Urinary bladder (tissue), 4 donors: Measurements from ENCODE around the gene CRYAB. TPM values are rescaled to one million over a fixed set of nuclear protein-coding genes. Genes with fewer than 3 reads are reported as not detected.

ENCODE experiments used
- DNase-seq: peaks from one replicate; pipeline ENCODE4 v3.0.0-alpha.2; 2015; ENCODE audit errors: extremely low spot score
- H3K27ac ChIP-seq: one replicate; pipeline ENCODE4 v1.5.1; 2013; ENCODE audit warnings: low read depth, mild to moderate bottlenecking, moderate library complexity
- H3K36me3 ChIP-seq: one replicate; pipeline ENCODE4 v1.6.1; 2013; ENCODE audit warnings: mild to moderate bottlenecking, moderate library complexity; ENCODE audit not compliant: insufficient read depth
- H3K4me1 ChIP-seq: one replicate; pipeline ENCODE4 v1.6.1; 2013; ENCODE audit warnings: mild to moderate bottlenecking, moderate library complexity; ENCODE audit not compliant: insufficient read depth
- H3K4me3 ChIP-seq: one replicate; pipeline ENCODE4 v1.5.1; 2013; ENCODE audit warnings: low read depth, low read length
- WGBS: extraction: QIAGEN DNeasy Blood & Tissue Kit; methylation state at CpG from one replicate; pipeline ENCODE4 v1.1.7; 2013; 5-methylcytosine and 5-hydroxymethylcytosine counted together
- polyA plus RNA-seq: library from polyadenylated mRNA; stranded (reverse); fragments of 200-250 nt; gene quantifications from one replicate; pipeline ENCODE4 v1.2.3, GENCODE V29; 2013
- small RNA-seq: library from RNA; depleted of rRNA; stranded (forward); fragments of <200 nt; gene quantifications from one replicate; pipeline ENCODE3, GENCODE V24; 2014
- total RNA-seq: library from RNA; depleted of rRNA; stranded (reverse); fragments of >200 nt; gene quantifications from one replicate; pipeline ENCODE4 v1.2.3, GENCODE V29; 2014
- donor health status: healthy with polysubstance abuse.
- donor health status: healthy.

CRYAB gene
- total and polyA plus RNA-seq, 2 donors, result 21.3 to 231 TPM

DNA sequence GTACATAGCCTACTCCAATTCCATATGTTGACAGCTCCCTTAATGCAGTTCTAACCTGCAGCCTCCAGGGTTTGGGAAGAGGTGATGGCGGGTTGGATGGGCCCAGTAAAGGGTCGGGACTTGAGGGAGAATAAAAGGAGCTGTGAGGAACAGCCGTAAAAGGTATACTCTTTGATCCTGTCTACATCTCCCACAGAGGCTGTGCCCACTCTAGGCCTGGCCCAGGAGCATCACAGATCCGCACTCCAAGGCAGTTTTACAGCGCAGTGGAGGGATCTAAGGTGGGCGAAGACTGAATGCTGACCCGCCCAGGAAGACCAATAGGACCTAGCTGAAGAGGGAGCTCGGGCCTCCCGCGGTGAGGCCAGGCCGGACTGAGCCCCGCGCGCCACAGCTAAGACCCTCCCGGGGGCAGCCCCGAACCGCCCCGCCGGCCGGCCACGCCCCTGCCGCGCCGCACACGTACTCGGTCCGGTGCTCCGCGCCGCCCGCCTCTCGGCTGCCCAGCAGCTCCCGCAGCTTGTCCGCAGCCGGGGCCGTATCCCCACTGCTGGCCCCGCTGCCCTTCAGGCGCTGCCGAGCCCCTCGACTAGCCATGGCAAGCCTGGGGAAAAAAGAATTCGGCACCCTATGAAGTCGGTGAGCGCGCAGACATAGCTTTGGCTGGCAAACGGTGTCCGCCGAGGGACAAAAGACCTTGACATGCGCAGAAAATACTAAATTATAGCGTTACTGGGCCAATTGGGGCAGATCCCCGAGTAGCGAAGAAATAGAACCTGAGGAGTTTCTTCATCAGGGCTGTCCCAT, 40.5 kb downstream of the CRYAB start, which contains the start of gene ALG9:
Gene ALG9 (minus strand): TSS at position 696 of the 807 bp plus-strand sequence. CDS start 99 bp downstream, at position 597.
- under 1% methylated on average over 51 of the region's 51 CpGs for WGBS
- DNase-seq, result peak; percentile 31
- peaks cover 2% of the 10 kb centered on the region for H3K36me3 ChIP-seq
- peak within 1 kb of the TSS; percentile 84 for H3K27ac ChIP-seq
- H3K4me1 ChIP-seq, result peaks cover 2% of the 10 kb centered on the region
- peak within 1 kb of the TSS; percentile 93 for H3K4me3 ChIP-seq

DNA sequence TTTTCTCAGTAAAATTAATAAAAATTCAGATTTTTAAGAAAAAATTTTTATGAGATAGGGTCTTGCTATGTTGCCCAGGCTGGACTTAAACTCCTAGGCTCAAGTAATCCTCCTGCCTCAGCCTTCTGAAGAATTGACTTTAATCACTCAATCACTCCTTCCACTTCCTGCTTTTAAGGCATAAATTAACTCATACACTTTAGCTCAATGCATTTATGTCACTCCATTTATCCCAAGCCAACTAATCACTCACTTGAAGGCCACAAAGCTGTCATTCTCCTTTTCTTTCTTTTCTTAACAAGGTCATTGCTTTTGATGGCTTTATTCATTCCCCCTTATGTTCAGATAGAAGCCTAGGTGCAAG, 41.1 kb downstream of the CRYAB start:
- peaks cover 2% of the 10 kb centered on the region for H3K36me3 ChIP-seq
- DNase-seq, result no peak
- peak overlapping the region; percentile 93 for H3K4me3 ChIP-seq
- H3K4me1 ChIP-seq, result peaks cover 2% of the 10 kb centered on the region
- no peak overlapping the region for H3K27ac ChIP-seq

DNA sequence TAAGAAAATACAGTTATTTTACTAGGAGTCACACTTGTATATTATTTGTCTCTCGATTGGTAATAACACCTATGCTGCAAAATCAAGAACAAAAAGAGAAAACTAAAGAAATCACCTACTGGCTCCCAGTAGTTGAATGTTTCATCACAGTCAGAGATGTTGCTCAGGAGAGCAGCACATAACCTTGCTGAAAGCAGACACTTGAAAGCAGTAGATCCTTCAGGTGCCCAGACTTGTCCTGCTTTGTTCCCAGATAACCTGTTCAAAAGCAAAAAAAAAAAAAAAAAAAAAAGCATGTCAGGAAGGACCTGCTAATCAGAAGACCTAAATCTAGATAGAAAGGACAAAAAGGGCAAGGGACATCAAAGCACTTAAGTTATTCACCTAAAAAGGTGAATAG, 41.5 kb downstream of the CRYAB start:
- H3K4me3 ChIP-seq, result peak overlapping the region; percentile 93
- H3K36me3 ChIP-seq, result peaks cover 2% of the 10 kb centered on the region
- no peak overlapping the region for H3K27ac ChIP-seq
- 94% methylated on average over 1 of the region's 1 CpG for WGBS
- DNase-seq, result no peak
- H3K4me1 ChIP-seq, result peaks cover 2% of the 10 kb centered on the region

DNA sequence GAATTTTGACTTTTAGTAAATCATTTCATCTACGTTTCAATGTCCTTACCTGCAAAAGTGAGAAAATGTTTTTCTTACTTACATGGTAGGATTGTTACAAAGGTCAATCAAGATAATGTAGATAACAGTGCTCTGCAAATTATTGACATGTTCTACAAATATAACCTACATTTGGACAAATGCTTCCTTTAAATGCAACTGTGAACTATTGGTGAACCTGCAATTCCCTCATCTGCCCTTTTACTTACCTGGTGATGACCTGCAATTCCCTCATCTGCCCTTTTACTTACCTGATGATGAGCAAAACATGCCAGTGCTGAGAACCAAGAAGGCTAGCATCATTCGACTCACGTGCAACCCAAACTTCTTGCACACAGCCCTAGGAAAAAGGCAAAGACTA, 51.3 kb downstream of the CRYAB start:
- H3K4me1 ChIP-seq, result no peaks in the 10 kb centered on the region
- no peak for DNase-seq
- 94% methylated on average over 3 of the region's 3 CpGs for WGBS
- H3K27ac ChIP-seq, result no peak overlapping the region
- H3K4me3 ChIP-seq, result no peak overlapping the region
- H3K36me3 ChIP-seq, result no peaks in the 10 kb centered on the region

Small RNAs within 50 kb of the gene (small RNA-seq; reads per million reads assigned to genes)
- not detected for gene C11orf52
- not detected for gene GNG5P3
- gene RNA5SP351, result not detected
- gene RPL37AP8, result not detected

Other genes starting within 250 kb of the CRYAB start
- gene PPP2R1B, start 145.4 kb downstream of the CRYAB start, total RNA-seq, result 22.7 TPM
- gene PPP2R1B, start 145.4 kb downstream of the CRYAB start, polyA plus RNA-seq, result 6.8 TPM
- 57.7 TPM for gene ALG9, start 40.2 kb downstream of the CRYAB start, total RNA-seq
- 21.3 TPM for gene ALG9, start 40.2 kb downstream of the CRYAB start, polyA plus RNA-seq
- gene FDXACB1, start 32.6 kb downstream of the CRYAB start, total RNA-seq, result 4.2 TPM
- gene FDXACB1, start 32.6 kb downstream of the CRYAB start, polyA plus RNA-seq, result 1.5 TPM
- 13.1 TPM for gene CFAP68, start 32.2 kb downstream of the CRYAB start, total RNA-seq
- 17.9 TPM for gene CFAP68, start 32.2 kb downstream of the CRYAB start, polyA plus RNA-seq
- gene HSPB2, start 964 bp upstream of the CRYAB start, total RNA-seq, result 1.6 TPM
- 10.6 TPM for gene HSPB2, start 964 bp upstream of the CRYAB start, polyA plus RNA-seq
- 2.7 TPM for gene C11orf52, start 7.1 kb upstream of the CRYAB start, total RNA-seq
- gene C11orf52, start 7.1 kb upstream of the CRYAB start, polyA plus RNA-seq, result 2.4 TPM
- 69.4 TPM for gene DIXDC1, start 25.6 kb upstream of the CRYAB start, total RNA-seq
- 60.5 TPM for gene DIXDC1, start 25.6 kb upstream of the CRYAB start, polyA plus RNA-seq
- gene DLAT, start 113.6 kb upstream of the CRYAB start, total RNA-seq, result 36.9 TPM
- 23.7 TPM for gene DLAT, start 113.6 kb upstream of the CRYAB start, polyA plus RNA-seq
- gene PIH1D2, start 162.2 kb upstream of the CRYAB start, total RNA-seq, result 4.5 TPM
- gene PIH1D2, start 162.2 kb upstream of the CRYAB start, polyA plus RNA-seq, result 1.0 TPM
- gene NKAPD1, start 162.5 kb upstream of the CRYAB start, total RNA-seq, result 29.3 TPM
- gene NKAPD1, start 162.5 kb upstream of the CRYAB start, polyA plus RNA-seq, result 16.0 TPM
- 57.0 TPM for gene TIMM8B, start 175.0 kb upstream of the CRYAB start, total RNA-seq
- gene TIMM8B, start 175.0 kb upstream of the CRYAB start, polyA plus RNA-seq, result 82.9 TPM
- gene SDHD, start 175.1 kb upstream of the CRYAB start, total RNA-seq, result 166 TPM
- 180 TPM for gene SDHD, start 175.1 kb upstream of the CRYAB start, polyA plus RNA-seq